T1000 (cell line): ENCODE measurements around the gene OFD1.

Source experiments
- DNase-seq: peaks from one replicate; lab custom pipeline; 2025; ENCODE audit warnings: mixed read lengths; lab: John Stamatoyannopoulos, UW

Gene OFD1

GRCh38 chrX:13752141-13752540 is 17.6 kb downstream of the OFD1 start:
- DNase-seq = no peak

- no peak for DNase-seq
Measured at GRCh38 chrX:13752646-13753045, 18.1 kb downstream of the OFD1 start.

GRCh38 chrX:13754765-13755164 is 20.2 kb downstream of the OFD1 start:
- no peak for DNase-seq

- no peak for DNase-seq
Measured at GRCh38 chrX:13755254-13755653, 20.7 kb downstream of the OFD1 start.

- no peak for DNase-seq
Measured at GRCh38 chrX:13756381-13756780, 21.8 kb downstream of the OFD1 start.

GRCh38 chrX:13759152-13759718 is 24.7 kb downstream of the OFD1 start:
- no peak for DNase-seq

- DNase-seq = no peak
Measured at GRCh38 chrX:13760426-13760825, 25.9 kb downstream of the OFD1 start.

- DNase-seq = no peak
Measured at GRCh38 chrX:13761606-13762414, 27.3 kb downstream of the OFD1 start.

GRCh38 chrX:13763489-13763888 is 28.9 kb downstream of the OFD1 start:
- no peak for DNase-seq

- DNase-seq = no peak
Measured at GRCh38 chrX:13764281-13764680, 29.7 kb downstream of the OFD1 start.

GRCh38 chrX:13764765-13765164 is 30.2 kb downstream of the OFD1 start:
- DNase-seq = no peak

- no peak for DNase-seq
Measured at GRCh38 chrX:13768939-13769338, 34.4 kb downstream of the OFD1 start.

- no peak for DNase-seq
Measured at GRCh38 chrX:13770013-13770535, 35.5 kb downstream of the OFD1 start.

GRCh38 chrX:13774696-13775095 is 40.1 kb downstream of the OFD1 start:
- no peak for DNase-seq

- DNase-seq = no peak
Measured at GRCh38 chrX:13775837-13776236, 41.3 kb downstream of the OFD1 start.

- DNase-seq = no peak
Measured at GRCh38 chrX:13776387-13776786, 41.8 kb downstream of the OFD1 start.

GRCh38 chrX:13778916-13779315 is 44.4 kb downstream of the OFD1 start:
- DNase-seq = no peak

GRCh38 chrX:13780868-13781427 is 46.4 kb downstream of the OFD1 start:
- no peak for DNase-seq

- DNase-seq = no peak
Measured at GRCh38 chrX:13786048-13786447, 51.5 kb downstream of the OFD1 start.

- DNase-seq = no peak
Measured at GRCh38 chrX:13790206-13791131, 55.9 kb downstream of the OFD1 start.

- DNase-seq = no peak
Measured at GRCh38 chrX:13791145-13791544, 56.6 kb downstream of the OFD1 start.

- no peak for DNase-seq
Measured at GRCh38 chrX:13791559-13791958, 57.0 kb downstream of the OFD1 start.
